Activated naive CD4-positive, alpha-beta T cell (primary cell): ENCODE data around the gene IGFBP5.

Experiments
- DNase-seq, 4 experiments: peaks; one replicate each; lab custom pipeline; 2025; lab: John Stamatoyannopoulos, UW

The IGFBP5 gene

DNA sequence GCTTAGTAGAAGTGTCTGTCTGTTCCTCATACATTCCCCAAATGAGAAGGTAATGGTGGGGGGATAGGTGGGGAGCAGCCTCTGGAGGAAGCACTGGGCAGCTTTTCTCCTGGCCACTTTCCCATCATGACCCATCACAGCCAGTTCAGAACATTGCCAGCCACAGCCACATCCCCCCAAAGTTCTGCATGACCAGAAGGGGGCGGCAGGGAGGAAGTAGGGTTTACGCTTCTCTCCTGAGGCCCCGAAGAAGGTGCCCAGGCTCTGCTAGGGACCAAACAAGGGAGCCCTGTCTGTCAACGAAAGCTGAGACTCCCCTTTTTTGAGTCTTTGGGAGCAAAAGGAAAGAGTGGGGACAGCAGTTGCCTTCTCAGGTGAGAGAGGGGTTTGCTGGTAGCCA is 7.7 kb downstream of the IGFBP5 start:
- DNase-seq, result no peak

- no peak for DNase-seq
Measured at GRCh38 chr2:216687111-216687510, 8.2 kb downstream of the IGFBP5 start.

DNA sequence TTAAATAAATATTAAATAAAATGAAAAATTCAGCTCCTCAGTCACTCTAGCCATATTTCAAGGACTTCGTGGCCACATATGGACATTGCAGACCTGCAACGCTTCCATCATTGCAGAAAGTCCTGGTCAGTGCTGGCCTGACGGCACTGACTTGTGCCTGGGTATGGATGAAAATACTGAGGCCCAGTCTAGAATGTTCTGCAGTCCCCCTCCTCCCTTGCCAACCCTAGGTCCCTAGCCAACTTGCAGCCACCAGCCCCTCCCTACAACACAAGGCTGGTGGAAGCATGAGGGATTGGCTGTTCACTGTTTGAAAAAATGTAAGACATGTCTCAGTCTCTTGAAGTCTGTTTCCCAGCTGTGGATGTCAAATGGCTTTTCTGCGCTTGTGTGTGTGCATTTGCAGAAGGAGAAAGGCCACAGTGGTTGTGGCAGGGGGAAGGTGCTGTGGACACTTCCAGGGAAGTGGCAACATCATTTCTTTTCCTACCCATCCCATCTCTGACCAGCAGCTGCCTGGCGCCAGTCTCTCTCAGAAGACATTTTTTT is 9.9 kb downstream of the IGFBP5 start:
- DNase-seq, result no peak

DNA sequence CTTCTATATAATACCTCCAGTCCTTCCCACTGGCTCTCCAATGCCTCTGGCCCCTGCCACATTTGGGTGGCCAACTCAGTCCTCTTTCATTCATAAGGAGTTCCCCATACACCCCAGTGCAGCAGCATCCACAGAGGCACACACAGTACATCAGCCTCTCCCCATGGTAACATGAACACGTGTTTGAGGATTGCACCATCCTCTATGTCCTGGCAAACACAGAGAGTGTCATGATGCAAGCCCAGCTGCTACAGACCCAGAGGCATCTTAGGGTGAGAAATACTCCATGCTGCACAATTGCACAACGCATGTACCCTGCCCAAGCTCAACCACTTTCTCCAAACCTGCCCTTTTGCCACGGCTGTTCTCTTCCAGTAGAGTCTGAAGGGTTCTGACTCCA is 11.5 kb downstream of the IGFBP5 start:
- no peak for DNase-seq

DNA sequence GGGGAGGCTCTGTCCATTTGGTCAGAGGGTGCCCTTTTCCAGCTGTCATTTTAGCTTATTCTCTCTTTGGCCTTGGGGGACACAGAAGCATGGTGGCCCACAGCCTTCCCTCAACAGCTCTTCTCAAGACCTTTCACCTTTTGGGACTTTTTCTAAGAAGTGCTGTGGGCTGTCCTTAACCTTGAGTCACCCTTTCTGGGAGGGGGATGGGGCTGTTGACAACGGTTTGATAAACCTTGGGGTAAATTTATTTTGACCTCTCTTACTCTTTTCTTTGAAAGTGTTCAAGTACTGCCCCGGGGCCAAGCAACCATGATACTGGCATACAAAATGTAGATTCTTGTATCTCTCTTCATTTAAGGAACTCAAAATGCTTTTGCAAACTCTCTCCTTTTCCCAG is 13.7 kb downstream of the IGFBP5 start:
- no peak for DNase-seq

DNA sequence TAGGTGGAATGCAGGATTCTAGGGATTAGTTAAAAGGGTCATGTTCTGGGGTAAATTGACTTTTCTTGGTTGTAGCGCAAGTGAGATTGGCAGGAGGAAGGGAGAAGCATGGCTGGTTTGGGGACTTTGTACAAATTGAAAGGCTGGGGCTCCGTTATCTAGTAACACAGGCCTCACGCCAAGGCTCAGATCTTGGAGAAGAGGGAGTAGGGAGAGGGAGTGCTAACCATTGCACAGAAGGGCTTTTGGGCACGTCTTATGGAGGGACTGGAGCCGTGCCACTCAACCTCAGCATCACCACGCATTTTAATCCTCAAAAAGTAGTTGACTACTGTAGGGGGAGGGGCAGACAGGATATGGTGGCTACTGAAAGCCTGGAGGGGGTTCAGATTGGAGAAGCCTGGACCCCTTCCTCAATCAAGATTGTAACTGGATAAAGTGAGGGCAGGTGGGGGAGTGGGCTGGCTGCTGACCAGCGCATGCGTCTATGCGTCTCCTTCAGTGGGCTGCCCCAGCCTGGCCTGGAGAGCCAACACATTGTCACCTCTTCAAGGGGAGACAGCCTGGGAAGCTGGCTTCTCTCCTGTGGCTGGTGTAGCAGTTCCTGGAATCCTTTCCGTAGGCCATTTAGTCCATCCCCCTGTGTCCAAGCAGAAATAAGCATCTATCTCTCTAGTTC is 14.3 kb downstream of the IGFBP5 start:
- DNase-seq, result no peak

DNA sequence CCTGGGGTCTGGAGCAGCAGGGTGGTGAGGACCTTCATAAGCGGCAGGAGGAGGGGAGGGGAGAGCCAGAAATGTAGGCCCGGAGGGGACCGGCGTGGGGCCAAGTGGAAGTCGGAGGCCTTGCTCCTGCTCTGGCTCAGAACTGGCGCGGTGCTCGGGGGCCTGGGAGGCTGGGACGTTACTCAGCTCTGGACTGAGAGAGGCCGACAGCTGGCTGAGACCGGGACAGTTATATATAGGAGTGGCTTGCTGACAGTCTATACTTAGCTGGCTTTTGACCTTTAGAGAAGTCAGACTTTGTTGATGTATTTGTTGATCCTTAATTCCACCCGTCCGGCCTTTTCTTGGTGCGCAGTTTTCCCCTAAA is 15.7 kb downstream of the IGFBP5 start:
- no peak for DNase-seq

DNA sequence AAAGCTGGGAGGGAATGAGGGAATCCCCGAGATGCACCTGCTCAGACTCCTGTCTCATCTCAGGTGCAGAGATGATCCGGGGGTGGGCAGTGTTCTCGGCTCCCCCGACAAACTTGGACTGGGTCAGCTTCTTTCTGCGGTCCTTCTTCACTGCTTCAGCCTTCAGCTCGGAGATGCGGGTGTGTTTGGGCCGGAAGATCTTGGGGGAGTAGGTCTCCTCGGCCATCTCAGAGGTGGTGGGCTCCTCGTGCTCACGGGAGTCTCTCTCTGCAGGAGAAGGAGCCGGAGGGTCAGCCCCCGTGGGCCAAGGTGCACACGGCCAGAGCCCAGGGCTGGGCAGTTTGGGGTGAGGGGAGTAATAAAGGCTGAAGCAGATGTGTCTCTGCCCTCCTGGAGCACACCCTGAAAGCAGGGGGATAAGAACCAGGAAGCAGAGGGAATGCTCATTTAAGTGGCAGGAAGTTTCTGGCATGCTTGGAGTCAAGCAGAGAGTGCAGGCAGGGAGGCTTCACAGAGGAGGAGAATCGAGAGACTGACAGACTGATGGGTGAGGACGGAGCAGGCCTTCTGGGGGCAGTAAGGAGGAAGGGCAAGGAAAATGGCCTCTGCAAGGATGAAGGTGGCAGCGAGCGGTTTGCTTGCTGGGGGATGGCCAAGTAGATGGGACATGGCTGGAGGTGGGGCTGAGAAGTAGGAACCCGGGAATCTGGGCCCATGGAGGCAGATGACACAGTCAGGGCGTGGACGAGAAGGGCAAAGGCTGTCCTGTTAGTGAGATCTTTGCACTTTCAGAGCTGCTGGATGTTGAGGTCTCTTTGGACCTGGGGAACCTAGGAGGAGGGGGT is 16.3 kb downstream of the IGFBP5 start:
- DNase-seq, result no peak

GRCh38 chr2:216678098-216678465 is 17.3 kb downstream of the IGFBP5 start:
- DNase-seq, result no peak

DNA sequence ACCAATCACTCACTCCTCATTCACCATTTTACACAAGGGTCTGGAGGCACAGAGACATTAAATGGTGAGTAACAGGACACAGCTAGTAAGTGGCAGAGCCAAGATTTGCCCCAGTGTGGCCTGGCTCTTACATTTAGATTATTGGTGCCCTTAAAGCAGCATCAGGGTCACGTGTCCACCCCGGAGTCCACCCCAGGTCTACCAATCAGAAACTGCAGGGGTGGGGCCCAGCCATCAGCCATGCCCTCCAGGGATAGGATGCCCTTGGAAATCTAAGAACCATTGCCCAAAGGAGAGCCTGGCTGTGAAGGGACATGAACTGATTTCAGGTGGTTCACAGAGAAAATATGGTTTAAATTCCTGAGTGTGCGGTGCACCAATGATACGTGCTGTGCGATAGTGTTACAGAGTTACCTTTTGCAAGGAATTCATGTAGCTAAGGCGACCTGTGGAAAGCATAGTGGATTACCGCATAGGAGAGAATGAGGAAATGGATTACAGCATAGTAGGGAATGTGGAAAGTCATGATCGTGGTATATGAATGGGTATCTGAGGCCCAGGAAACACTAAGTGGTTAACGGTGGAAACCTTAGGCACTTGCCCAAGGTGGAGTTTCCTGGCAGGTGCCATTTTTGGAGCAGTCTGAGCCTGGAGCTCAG is 17.8 kb downstream of the IGFBP5 start:
- DNase-seq, result no peak

DNA sequence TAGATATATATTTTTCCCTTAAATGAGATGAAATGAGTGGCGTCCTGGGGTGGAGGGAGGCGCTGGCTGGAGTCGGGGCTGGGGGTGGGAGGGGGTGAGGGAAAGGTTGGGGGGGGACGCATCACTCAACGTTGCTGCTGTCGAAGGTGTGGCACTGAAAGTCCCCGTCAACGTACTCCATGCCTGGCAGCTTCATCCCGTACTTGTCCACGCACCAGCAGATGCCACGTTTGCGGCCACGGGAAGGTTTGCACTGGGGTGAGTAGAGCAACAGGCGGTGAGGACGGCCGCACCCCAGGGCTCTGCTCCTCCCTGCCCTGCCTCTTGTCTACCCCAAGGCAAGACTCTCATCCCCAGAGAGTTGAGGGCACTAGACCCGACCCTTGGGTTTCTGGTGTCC is 18.7 kb downstream of the IGFBP5 start:
- DNase-seq, result no peak

GRCh38 chr2:216674376-216674775 is 21.0 kb downstream of the IGFBP5 start:
- no peak for DNase-seq

DNA sequence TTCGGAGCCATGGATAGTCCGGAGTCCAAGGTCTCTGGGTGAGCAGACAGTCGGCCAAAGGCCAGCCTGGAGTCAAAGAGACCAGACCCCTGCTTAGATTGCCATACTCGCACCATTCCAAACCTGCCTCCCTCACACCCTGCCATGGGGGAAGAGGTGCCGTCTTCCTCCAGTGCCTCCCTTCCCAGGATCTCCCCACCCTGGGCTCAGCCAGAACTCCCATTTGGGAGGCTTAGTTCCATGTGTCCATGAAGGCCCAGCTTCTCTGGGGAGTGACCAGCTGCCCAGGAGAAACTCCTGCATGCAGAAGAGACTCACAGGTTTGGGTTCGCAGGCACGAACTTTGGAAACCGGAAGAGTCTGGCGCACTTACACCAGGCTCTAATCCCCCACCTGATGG is 21.7 kb downstream of the IGFBP5 start:
- no peak for DNase-seq

DNA sequence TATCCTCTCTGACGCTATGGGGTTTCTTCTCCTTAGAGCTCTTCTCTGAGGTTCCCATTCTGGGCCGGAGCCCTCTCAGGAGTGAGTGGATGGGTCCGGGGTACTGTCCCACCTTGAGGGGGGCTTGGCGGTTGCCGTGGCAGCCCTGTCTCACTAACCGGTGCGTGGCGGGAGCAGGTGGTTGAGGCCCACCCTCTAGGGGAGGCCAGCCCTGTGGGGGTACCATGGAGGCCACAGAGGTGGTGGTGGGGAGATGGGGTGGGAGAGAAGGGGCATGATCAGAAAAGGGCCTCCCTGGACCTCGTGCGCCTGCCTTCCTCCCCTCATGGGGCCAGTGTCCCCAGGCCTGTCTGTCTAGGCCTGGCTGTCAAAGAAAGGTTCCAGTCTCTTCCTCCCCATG is 22.3 kb downstream of the IGFBP5 start:
- no peak for DNase-seq

GRCh38 chr2:216672466-216672865 is 22.9 kb downstream of the IGFBP5 start:
- no peak for DNase-seq

DNA sequence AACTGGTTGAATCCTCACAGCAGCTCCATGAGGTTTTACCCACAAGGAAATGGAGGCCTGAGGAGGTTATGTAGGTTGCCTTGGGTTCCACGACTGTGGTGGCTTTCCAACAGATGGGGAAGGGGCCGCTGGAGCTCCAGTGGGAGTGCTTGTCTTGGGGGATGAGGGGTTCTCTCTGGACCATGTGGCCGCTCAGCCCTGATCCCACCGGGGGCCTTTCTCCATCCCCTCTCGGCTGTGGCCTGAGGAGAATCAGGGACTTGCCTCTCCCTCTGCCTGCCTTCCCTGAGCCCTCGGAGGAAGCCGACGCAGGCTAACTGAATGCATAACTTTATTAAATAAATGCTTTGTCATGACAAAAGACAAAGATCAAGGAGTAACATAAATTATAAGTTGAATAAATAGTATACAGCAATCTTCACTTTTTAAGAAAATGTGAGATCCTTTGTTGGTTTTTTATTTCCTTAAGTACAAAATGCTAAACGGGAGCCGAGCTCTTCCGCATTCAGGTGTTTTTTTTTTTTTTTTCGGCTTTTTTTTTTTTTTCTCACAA is 23.5 kb downstream of the IGFBP5 start:
- no peak for DNase-seq

DNA sequence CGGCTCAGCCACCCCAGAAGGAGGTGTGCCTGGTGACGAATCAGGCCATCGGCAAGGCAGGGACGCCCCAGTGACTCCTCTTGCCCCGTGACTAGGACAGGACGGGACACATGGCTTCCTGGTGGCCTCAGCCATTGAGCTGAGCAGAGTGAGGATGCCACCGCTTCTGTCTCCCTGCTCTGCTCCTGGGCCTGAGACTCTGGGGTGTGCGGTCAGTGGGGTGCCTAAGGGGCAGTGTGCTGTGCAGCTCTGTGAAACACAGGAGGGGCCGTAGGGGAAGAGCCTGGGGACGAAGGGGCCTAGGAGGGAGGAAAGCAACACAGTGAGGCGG is 24.3 kb downstream of the IGFBP5 start:
- no peak for DNase-seq

DNA sequence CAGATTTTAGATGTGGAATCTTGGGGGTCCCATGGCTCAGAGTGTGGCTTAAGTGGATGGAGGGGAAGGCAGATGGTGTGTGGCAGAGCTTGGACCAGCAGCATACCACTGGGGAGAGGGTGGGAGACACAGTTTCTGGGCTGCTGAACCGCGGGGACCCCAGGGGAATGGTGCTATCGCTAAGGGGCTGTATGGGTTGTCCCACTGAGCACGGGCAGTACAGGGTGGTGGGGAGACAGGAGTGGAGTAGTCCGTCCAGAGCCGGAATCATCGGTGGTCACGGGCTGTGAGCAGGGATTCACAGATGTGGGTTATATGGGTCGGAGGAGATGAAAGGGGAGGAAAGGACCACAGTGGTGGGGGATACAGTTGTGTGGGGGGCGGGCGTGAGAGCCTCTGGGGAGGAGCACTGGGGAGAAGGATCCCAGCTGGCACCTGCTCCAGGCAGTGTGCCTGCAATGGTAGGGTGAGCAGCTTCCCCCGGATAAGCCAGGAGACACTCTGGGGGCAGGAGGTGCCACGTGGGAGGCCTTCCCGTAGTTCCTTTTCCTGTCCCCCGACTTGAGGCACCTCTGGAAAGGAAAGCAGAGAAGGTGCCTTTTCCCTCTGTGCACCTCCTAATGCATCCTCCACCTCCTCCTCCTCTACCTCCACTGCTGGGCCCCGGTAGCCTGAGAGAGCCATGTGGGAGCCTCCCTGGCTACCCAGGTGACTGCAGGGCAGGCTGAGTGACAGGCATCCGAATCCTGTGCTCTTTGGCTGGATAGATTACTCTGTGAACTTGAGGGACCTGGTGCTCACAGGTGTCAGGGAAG is 24.9 kb downstream of the IGFBP5 start:
- no peak for DNase-seq

GRCh38 chr2:216666461-216667233 is 28.7 kb downstream of the IGFBP5 start:
- peak; percentile 17 to 57 (median 36) for DNase-seq

DNA sequence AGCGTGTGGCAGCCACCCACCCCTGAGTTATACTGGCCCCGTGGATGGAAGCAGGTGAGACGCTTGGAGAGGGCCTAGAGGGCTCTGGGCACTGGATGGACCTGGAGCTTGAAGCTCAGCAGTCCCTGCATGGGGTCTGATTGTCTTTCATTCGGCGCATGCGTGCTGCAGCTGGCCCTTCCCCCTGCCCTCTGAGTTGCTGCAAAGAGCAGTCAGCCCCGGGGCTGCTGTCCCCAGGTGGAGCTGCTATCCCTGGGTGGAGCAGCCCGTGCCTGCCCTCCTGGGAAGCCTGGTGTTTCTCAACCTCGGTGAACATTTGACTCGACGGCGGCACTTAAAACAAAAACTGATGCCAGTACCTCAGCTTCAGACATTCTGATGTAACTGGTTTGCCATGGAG is 29.6 kb downstream of the IGFBP5 start:
- DNase-seq, result no peak

- no peak for DNase-seq
Measured at GRCh38 chr2:216665242-216665641, 30.1 kb downstream of the IGFBP5 start.
